GM23248 (cell line): ENCODE measurements around the gene NFX1. TPM values are rescaled to one million over a fixed set of nuclear protein-coding genes. Genes with fewer than 3 reads are reported as not detected.

ENCODE experiments used
- DNase-seq: peaks from one replicate; pipeline ENCODE4 v3.0.0-alpha.2; 2015
- H2AFZ ChIP-seq: fragments of 200-600 bp; sonication (generic); 2 replicates; pipeline ENCODE4 v1.6.1; 2016; ENCODE audit warnings: antibody characterized with exemption
- H3F3A ChIP-seq: fragments of 200-600 bp; sonication (generic); 2 replicates; pipeline ENCODE4 v1.6.1; 2016; ENCODE audit warnings: mild to moderate bottlenecking, antibody characterized with exemption, mixed run types; ENCODE audit not compliant: insufficient read depth
- H3K27ac ChIP-seq: fragments of 200-600 bp; sonication (generic); 2 replicates; pipeline ENCODE4 v1.5.1; 2016; ENCODE audit warnings: mild to moderate bottlenecking
- H3K27me3 ChIP-seq: fragments of 200-600 bp; sonication (generic); replicated peaks from 2 replicates; pipeline ENCODE4 v1.6.1; 2016; ENCODE audit warnings: mild to moderate bottlenecking; ENCODE audit not compliant: insufficient read depth
- H3K36me3 ChIP-seq: fragments of 200-600 bp; sonication (generic); 2 replicates; pipeline ENCODE4 v1.6.1; 2016; ENCODE audit warnings: low read depth, mild to moderate bottlenecking
- H3K4me1 ChIP-seq: fragments of 200-600 bp; sonication (generic); 2 replicates; pipeline ENCODE4 v1.6.1; 2016; ENCODE audit warnings: mild to moderate bottlenecking; ENCODE audit not compliant: insufficient read depth
- H3K4me2 ChIP-seq: fragments of 200-600 bp; sonication (generic); one replicate; pipeline ENCODE4 v1.6.1; 2016; ENCODE audit warnings: mild to moderate bottlenecking; ENCODE audit not compliant: unreplicated experiment
- H3K4me3 ChIP-seq: fragments of 200-600 bp; sonication (generic); 2 replicates; pipeline ENCODE4 v1.5.1; 2016; ENCODE audit warnings: mild to moderate bottlenecking
- H3K79me2 ChIP-seq: fragments of 200-600 bp; sonication (generic); 2 replicates; pipeline ENCODE4 v1.6.1; 2016; ENCODE audit warnings: mild to moderate bottlenecking; ENCODE audit not compliant: insufficient read depth
- H3K9ac ChIP-seq: fragments of 200-600 bp; sonication (generic); 2 replicates; pipeline ENCODE4 v1.6.1; 2016; ENCODE audit warnings: mild to moderate bottlenecking
- H3K9me2 ChIP-seq: fragments of 200-600 bp; sonication (generic); 2 replicates; pipeline ENCODE4 v1.6.1; 2016; ENCODE audit warnings: mixed run types, mild to moderate bottlenecking, moderate library complexity; ENCODE audit not compliant: insufficient read depth
- H3K9me3 ChIP-seq: fragments of 200-600 bp; sonication (generic); one replicate; pipeline ENCODE4 v1.6.1; 2017; ENCODE audit warnings: low read depth
- H4K20me1 ChIP-seq: fragments of 200-600 bp; sonication (generic); 2 replicates; pipeline ENCODE4 v1.6.0; 2016; ENCODE audit not compliant: insufficient read depth
- EZH2 ChIP-seq: fragments of 200-600 bp; sonication (generic); IDR thresholded peaks from 2 replicates; pipeline ENCODE4 v1.6.1; 2018; ENCODE audit warnings: antibody characterized with exemption, mild to moderate bottlenecking; ENCODE audit not compliant: insufficient read depth, poor library complexity, severe bottlenecking
- EZH2phosphoT487 ChIP-seq: fragments of 200-600 bp; sonication (generic); IDR thresholded peaks from 2 replicates; pipeline ENCODE4 v1.6.1; 2018; ENCODE audit warnings: antibody characterized with exemption, moderate library complexity, mild to moderate bottlenecking, low read depth; ENCODE audit not compliant: insufficient read depth
- WGBS, 2 experiments: methylation state at CpG; one replicate each; pipeline ENCODE4 v1.1.6; 2015 to 2017; ENCODE audit warnings: low lambda C conversion rate in 2 of 2, low coverage in 1 of 2; ENCODE audit errors: missing lambda C conversion rate in 2 of 2; 5-methylcytosine and 5-hydroxymethylcytosine counted together
- in situ Hi-C: fragments of 300-500 bp; cut with MboI; formaldehyde crosslinking; loops from 2 replicates; pipeline ENCODE4 v1.15.0; 2020
- polyA plus RNA-seq: library from polyadenylated mRNA; unstranded; fragments of >200 nt; fragmentation: Nextera tagmentation; extraction: Ambion mirVana; gene quantifications from 2 replicates; pipeline ENCODE4 v1.2.1, GENCODE V29; 2016
- total RNA-seq: library from RNA; depleted of rRNA; stranded (reverse); fragments of >200 nt; shearing (Covaris generic); gene quantifications from 2 replicates; pipeline ENCODE4 v1.2.3, GENCODE V29; 2014

Gene NFX1
- total and polyA plus RNA-seq, 2 experiments from 2014 or later = 23.8 to 28.1 TPM

GRCh38 chr9:33403941-33404787, 113.8 kb downstream of the NFX1 start:
- in situ Hi-C loops = no loop called here
- no peaks in the 10 kb centered on the region for H3K9me2 ChIP-seq
- no peaks in the 10 kb centered on the region for H3F3A ChIP-seq
- no peak for DNase-seq
- H3K4me1 ChIP-seq = no peaks in the 10 kb centered on the region
- no peak overlapping the region for H3K4me3 ChIP-seq
- no peaks in the 10 kb centered on the region for H3K79me2 ChIP-seq
- no peak overlapping the region for H3K4me2 ChIP-seq
- no peak overlapping the region for H3K9ac ChIP-seq
- H2AFZ ChIP-seq = no peak overlapping the region
- no peak overlapping the region for H3K27ac ChIP-seq
- no peaks in the 10 kb centered on the region for H3K27me3 ChIP-seq
- whole genome bisulfite sequencing, 2 experiments = 68 to 74% methylated on average over 17 of the region's 17 CpGs
- TF ChIP-seq EZH2 = no peak
- no peak for TF ChIP-seq EZH2phosphoT487
- H3K36me3 ChIP-seq = no peaks in the 10 kb centered on the region
- H3K9me3 ChIP-seq = no peaks in the 10 kb centered on the region
- H4K20me1 ChIP-seq = no peaks in the 10 kb centered on the region

- WGBS, 2 experiments = 67 to 76% methylated on average over 3 to 4 of the region's 4 CpGs
- no peaks in the 10 kb centered on the region for H3K36me3 ChIP-seq
- in situ Hi-C loops = no loop called here
These were observed 114.6 kb downstream of the NFX1 start for GRCh38 chr9:33404788-33405362.

GRCh38 chr9:33407061-33407460, 116.7 kb downstream of the NFX1 start:
- Histone ChIP-seq H3K4me1 (no peaks in the 10 kb centered on the region), H3K27me3 (no peaks in the 10 kb centered on the region), H3K9ac (no peak overlapping the region), H3K4me2 (no peak overlapping the region), H3K4me3 (no peak overlapping the region), H3K36me3 (no peaks in the 10 kb centered on the region), H4K20me1 (no peaks in the 10 kb centered on the region), H3F3A (no peaks in the 10 kb centered on the region), H3K9me3 (no peaks in the 10 kb centered on the region), H3K27ac (no peak overlapping the region), H3K79me2 (no peaks in the 10 kb centered on the region), H2AFZ (no peak overlapping the region), H3K9me2 (no peaks in the 10 kb centered on the region)
- DNase-seq = no peak
- in situ Hi-C loops = no loop called here
- TF ChIP-seq EZH2phosphoT487 = no peak
- TF ChIP-seq EZH2 = no peak
- 71 to 84% methylated on average over 3 of the region's 3 CpGs for WGBS, 2 experiments

More at GRCh38 chr9:33404788-33405362, 114.6 kb downstream of the NFX1 start:
- no peaks in the 10 kb centered on the region for H4K20me1 ChIP-seq
- H3K79me2 ChIP-seq = no peaks in the 10 kb centered on the region
- no peak overlapping the region for H3K4me2 ChIP-seq
- H3K27ac ChIP-seq = no peak overlapping the region
- H3K9me2 ChIP-seq = no peaks in the 10 kb centered on the region
- no peak overlapping the region for H3K9ac ChIP-seq
- no peak for TF ChIP-seq EZH2
- TF ChIP-seq EZH2phosphoT487 = no peak
- no peaks in the 10 kb centered on the region for H3K9me3 ChIP-seq
- H3K4me1 ChIP-seq = no peaks in the 10 kb centered on the region
- no peak overlapping the region for H3K4me3 ChIP-seq
- no peaks in the 10 kb centered on the region for H3K27me3 ChIP-seq
- H2AFZ ChIP-seq = no peak overlapping the region
- peak; percentile 63 for DNase-seq
- H3F3A ChIP-seq = no peaks in the 10 kb centered on the region

- no peak overlapping the region for H3K27ac ChIP-seq
- H3K9ac ChIP-seq = no peak overlapping the region
- H3K36me3 ChIP-seq = no peaks in the 10 kb centered on the region
- no peaks in the 10 kb centered on the region for H3K4me1 ChIP-seq
- no peak overlapping the region for H3K4me2 ChIP-seq
- H4K20me1 ChIP-seq = no peaks in the 10 kb centered on the region
- TF ChIP-seq EZH2phosphoT487 = no peak
- no peak for TF ChIP-seq EZH2
- H3K4me3 ChIP-seq = no peak overlapping the region
- H3K27me3 ChIP-seq = no peaks in the 10 kb centered on the region
- peak; percentile 34 for DNase-seq
- H2AFZ ChIP-seq = no peak overlapping the region
- in situ Hi-C loops = no loop called here
- H3F3A ChIP-seq = no peaks in the 10 kb centered on the region
- H3K79me2 ChIP-seq = no peaks in the 10 kb centered on the region
- no peaks in the 10 kb centered on the region for H3K9me3 ChIP-seq
- WGBS, 2 experiments = 61 to 62% methylated on average over 4 to 5 of the region's 5 CpGs
- no peaks in the 10 kb centered on the region for H3K9me2 ChIP-seq
These were observed 117.8 kb downstream of the NFX1 start for GRCh38 chr9:33408087-33408486.
